K562 (cell line): ENCODE results near the gene STAP1. TPM values are rescaled to one million over a fixed set of nuclear protein-coding genes. Genes with fewer than 3 reads are reported as not detected.

Experiments used
- ATAC-seq: fragments of 200-7000 bp; cut with Tn5 transposase; 3 replicates; pipeline ENCODE4 v1.9.1; 2020; ENCODE audit warnings: moderate library complexity
- BruUV-seq: library from RNA; stranded (reverse); fragments of 400-500 nt; replicated peaks from 2 replicates; lab custom pipeline; 2021; lab: Mats Ljungman, UMichigan
- CTCF ChIA-PET: fragments of 300-600 bp; formaldehyde crosslinking; extraction: SDS; loops from one replicate; lab custom pipeline; 2021; ENCODE audit warnings: low intra/inter-chr PET ratio; lab: Yijun Ruan, JAX
- POLR2A ChIA-PET: fragments of 300-600, 350-650 bp; sonication (Branson Sonifier 250); formaldehyde crosslinking; extraction: SDS; loops from one replicate; lab custom pipeline; 2021; ENCODE audit warnings: antibody characterized with exemption, inconsistent platforms; lab: Yijun Ruan, JAX
- DNase-seq, 4 experiments: peaks; one replicate each; pipeline versions ENCODE4 v3.0.0 to v3.0.0-alpha.2; 2011 to 2018; ENCODE audit warnings: low spot score in 3 of 4, mixed read lengths in 3 of 4; ENCODE audit errors: extremely low read depth in 1 of 4
- FAIRE-seq: peaks from 2 replicates; lab custom pipeline; 2011; peaks lifted over from hg19 to GRCh38; lab: Jason Lieb, UNC
- H2AFZ ChIP-seq: 2 replicates; pipeline ENCODE4 v1.6.0; 2011; ENCODE audit warnings: low read depth, low read length, control low read depth, inconsistent platforms
- H3K27ac ChIP-seq: fragments of 200-600 bp; 3 replicates; pipeline ENCODE4 v1.8.0; 2011; ENCODE audit warnings: low read depth, mild to moderate bottlenecking, control low read depth, inconsistent platforms, low read length, moderate library complexity, mixed read lengths; ENCODE audit errors: extremely low read depth
- H3K27me3 ChIP-seq, 2 experiments: fragments of 300-600 bp in 1 of 2; 2 replicates in 1 of 2; 3 replicates in 1 of 2; pipeline versions ENCODE4 v1.6.0 to v1.8.0; 2011; ENCODE audit warnings: inconsistent platforms in 2 of 2, low read length in 2 of 2, mild to moderate bottlenecking in 1 of 2, mixed read lengths in 1 of 2, moderate library complexity in 1 of 2; ENCODE audit not compliant: control insufficient read depth in 2 of 2, insufficient read depth in 2 of 2
- H3K36me3 ChIP-seq: fragments of 300-600 bp; 3 replicates; pipeline ENCODE4 v1.8.0; 2011; ENCODE audit warnings: mild to moderate bottlenecking, low read length, inconsistent platforms; ENCODE audit not compliant: control insufficient read depth, insufficient read depth
- H3K4me1 ChIP-seq, 2 experiments: fragments of 200-600 bp in 1 of 2; replicated peaks in 1 of 2; 2 replicates in 1 of 2; 3 replicates in 1 of 2; pipeline versions ENCODE4 v1.5.1 to v1.8.0; 2011; ENCODE audit warnings: inconsistent platforms in 2 of 2, low read length in 2 of 2, mild to moderate bottlenecking in 1 of 2, mixed read lengths in 1 of 2, moderate library complexity in 1 of 2; ENCODE audit not compliant: control insufficient read depth in 2 of 2, insufficient read depth in 2 of 2
- H3K4me2 ChIP-seq: 2 replicates; pipeline ENCODE4 v1.6.1; 2011; ENCODE audit warnings: low read length, control low read depth, inconsistent platforms, mixed read lengths; ENCODE audit not compliant: insufficient read depth
- H3K4me3 ChIP-seq: fragments of 200-600 bp; sonication (generic), shearing (Covaris generic); 2 replicates; pipeline ENCODE4 v1.5.1; 2016; ENCODE audit warnings: control low read depth, inconsistent platforms
- H3K79me2 ChIP-seq: fragments of 200-600 bp; 3 replicates; pipeline ENCODE4 v1.8.0; 2011; ENCODE audit warnings: low read length, inconsistent platforms; ENCODE audit not compliant: control insufficient read depth, insufficient read depth
- H3K9ac ChIP-seq, 2 experiments: 2 replicates each; pipeline versions ENCODE4 v1.6.0 to v1.6.1; 2011; ENCODE audit warnings: low read depth in 2 of 2, low read length in 2 of 2, control low read depth in 1 of 2, inconsistent platforms in 1 of 2, mild to moderate bottlenecking in 1 of 2, mixed read lengths in 1 of 2; ENCODE audit not compliant: insufficient read depth in 1 of 2
- H3K9me1 ChIP-seq: one replicate; pipeline ENCODE4 v1.6.0; 2011; ENCODE audit warnings: inconsistent platforms, mild to moderate bottlenecking, low read length, moderate library complexity; ENCODE audit not compliant: control insufficient read depth, insufficient read depth
- H3K9me3 ChIP-seq: replicated peaks from 2 replicates; pipeline ENCODE4 v1.5.1; 2011; ENCODE audit warnings: low read depth, low read length, inconsistent platforms; ENCODE audit not compliant: control insufficient read depth, insufficient read depth
- H4K20me1 ChIP-seq: replicated peaks from 2 replicates; pipeline ENCODE4 v1.6.1; 2011; ENCODE audit warnings: low read length, inconsistent platforms, mixed read lengths; ENCODE audit not compliant: control insufficient read depth, insufficient read depth
- BRF2 ChIP-seq: IDR thresholded peaks from 3 replicates; pipeline ENCODE4 v1.6.1; 2011; ENCODE audit warnings: borderline replicate concordance, mild to moderate bottlenecking; ENCODE audit not compliant: insufficient read length, insufficient read depth
- E2F6 ChIP-seq, 2 experiments: IDR thresholded peaks; 2 replicates each; pipeline ENCODE4 v1.6.1; 2011; ENCODE audit warnings: borderline replicate concordance in 1 of 2, control low read depth in 1 of 2, low read depth in 1 of 2, low read length in 1 of 2, mild to moderate bottlenecking in 1 of 2, mixed read lengths in 1 of 2, moderate library complexity in 1 of 2; ENCODE audit not compliant: insufficient read depth in 1 of 2, insufficient read length in 1 of 2, poor library complexity in 1 of 2, severe bottlenecking in 1 of 2; ENCODE audit errors: extremely low read depth in 1 of 2
- PHTF2 ChIP-seq: fragments of 250-450 bp; sonication (Bioruptor Pico); IDR thresholded peaks from 2 replicates; pipeline ENCODE4 v1.5.0; 2021; ENCODE audit warnings: mild to moderate bottlenecking
- PRDM10 ChIP-seq: fragments of 450-650 bp; IDR thresholded peaks from 2 replicates; pipeline ENCODE4 v1.6.1; 2018; ENCODE audit not compliant: partially characterized antibody
- ZNF398 ChIP-seq: fragments of 250-450 bp; sonication (Bioruptor Pico); IDR thresholded peaks from 2 replicates; pipeline ENCODE4 v1.8.0; 2021; ENCODE audit warnings: moderate library complexity, mild to moderate bottlenecking, inconsistent platforms
- ZNF740 ChIP-seq, 3 experiments: fragments of 200-800 bp in 1 of 3; sonication (Bioruptor generic) in 1 of 3; sonication (generic) in 1 of 3; formaldehyde crosslinking in 1 of 3; IDR thresholded peaks; 2 replicates each; pipeline versions ENCODE4 v1.6.1 to v1.8.0; 2016 to 2022; ENCODE audit warnings: mild to moderate bottlenecking in 2 of 3, missing compliant biosample characterization in 2 of 3, missing genetic modification characterization in 2 of 3, missing genetic modification reagents in 1 of 3
- ZNF76 ChIP-seq: fragments of 250-450 bp; sonication (Bioruptor Pico); IDR thresholded peaks from 2 replicates; pipeline ENCODE4 v1.4.0; 2020; ENCODE audit warnings: mild to moderate bottlenecking, moderate library complexity, borderline replicate concordance
- ZNF77 ChIP-seq: fragments of 250-450 bp; sonication (Bioruptor Pico); IDR thresholded peaks from 2 replicates; pipeline ENCODE4 v1.5.0; 2020
- WGBS: fragments of 100-300 bp; shearing (Covaris generic); methylation state at CpG from one replicate; pipeline ENCODE4 v1.1.6; 2016; ENCODE audit warnings: low coverage, mixed read lengths; ENCODE audit not compliant: insufficient coverage; ENCODE audit errors: missing lambda C conversion rate; 5-methylcytosine and 5-hydroxymethylcytosine counted together
- in situ Hi-C: fragments of 300-500 bp; cut with MboI; formaldehyde crosslinking; loops from 4 replicates; pipeline ENCODE4 v1.15.0; 2018; ENCODE audit warnings: inconsistent platforms, mixed read lengths
- intact Hi-C: fragments of 100-400 bp; cut with micrococcal nuclease; formaldehyde crosslinking; loops from 2 replicates; pipeline ENCODE4 v1.14.2; 2022
- polyA plus RNA-seq, 8 experiments: library from polyadenylated mRNA; depleted of rRNA in 4 of 8; stranded (reverse) in 5 of 8; unstranded in 3 of 8; fragments of >200 nt; fragmentation: Nextera tagmentation in 2 of 8; fragmentation: Illumina TruSeq in 1 of 8; extraction: Ambion mirVana in 2 of 8; extraction: Trizol in 1 of 8; gene quantifications; 2 replicates each; pipeline versions ENCODE4 v1.2.1 to v1.2.3, GENCODE V29; 2011 to 2014; ENCODE audit warnings: inconsistent platforms in 1 of 8, missing spikeins in 1 of 8
- total RNA-seq, 7 experiments: library from RNA; depleted of rRNA in 6 of 7; stranded (reverse); fragments of >200 nt in 6 of 7; fragmentation: Illumina TruSeq in 2 of 7; extraction: Trizol in 2 of 7; gene quantifications; 2 replicates each; pipeline versions ENCODE4 v1.2.1 to v1.2.3, GENCODE V29; 2011 to 2021; ENCODE audit warnings: low replicate concordance in 1 of 7

STAP1 gene
- total and polyA plus RNA-seq, 9 of the 15 experiments (the other 6 are each of a cell fraction or from before 2014, with no cell fraction given): 0.50 to 5.6 (median 1.4) TPM

- TF ChIP-seq ZNF398: no peak
- no peak for TF ChIP-seq PRDM10
These were observed 66.4 kb downstream of the STAP1 start (continued) for GRCh38 chr4:67624939-67625338.

GRCh38 chr4:67632492-67632891, 74.0 kb downstream of the STAP1 start:
- Histone ChIP-seq H3K27me3 (no peaks in the 10 kb centered on the region), H3K36me3 (peaks cover 82% of the 10 kb centered on the region), H3K4me2 (no peak overlapping the region), H3K9ac (no peak overlapping the region), H3K79me2 (no peaks in the 10 kb centered on the region), H3K4me1 (no peaks in the 10 kb centered on the region), H2AFZ (no peak overlapping the region), H4K20me1 (no peaks in the 10 kb centered on the region), H3K9me1 (no peaks in the 10 kb centered on the region), H3K9me3 (no peaks in the 10 kb centered on the region), H3K4me3 (no peak overlapping the region), H3K27ac (no peak overlapping the region)
- no TSS peak for BruUV-seq
- in situ Hi-C loops (no loop called here), intact Hi-C loops (no loop called here)
- POLR2A ChIA-PET: no interaction called here
- WGBS: 74% methylated on average over 3 of the region's 3 CpGs
- FAIRE-seq (no peak), DNase-seq (no peak), ATAC-seq (no peak)
- CTCF ChIA-PET: no interaction called here
- TF ChIP-seq PHTF2 (CRISPR knock-in tag) (no peak), BRF2 (no peak), ZNF76 (CRISPR knock-in tag) (no peak), ZNF740 (CRISPR knock-in tag; IDR thresholded peaks at IDR 0.05) (no peak), ZNF740 (tag; IDR thresholded peaks at IDR 0.05) (no peak), E2F6 (IDR thresholded peaks at IDR 0.05; ENCODE audit: borderline replicate concordance in 1 of 2, extremely low read depth in 1 of 2, insufficient read depth in 1 of 2, insufficient read length in 1 of 2, low read depth in 1 of 2, low read length in 1 of 2, poor library complexity in 1 of 2, severe bottlenecking in 1 of 2) (no peak), ZNF77 (no peak)
